ENCODE measurements around the gene ATP13A5. TPM values are rescaled to one million over a fixed set of nuclear protein-coding genes. Genes with fewer than 3 reads are reported as not detected.

ATP13A5 gene
- total and polyA plus RNA-seq, 4 donors, result not detected

GRCh38 chr3:193357291-193357690, 21.3 kb downstream of the ATP13A5 start:
- DNase-seq (no peak), ATAC-seq (ENCODE audit: low FRiP score) (no peak)
- H3K36me3 ChIP-seq (ENCODE audit: control insufficient read depth in 1 of 2, insufficient read depth in 2 of 2, low read length in 1 of 2), result no peaks in the 10 kb centered on the region
- no peaks in the 10 kb centered on the region for H3K4me1 ChIP-seq (ENCODE audit: control insufficient read depth in 1 of 2, insufficient read depth in 2 of 2, low read length in 2 of 2)
- H3K27me3 ChIP-seq (ENCODE audit: control insufficient read depth in 1 of 2, insufficient read depth in 2 of 2, low read length in 1 of 2), result no peaks in the 10 kb centered on the region
- H3K4me3 ChIP-seq (ENCODE audit: low read length in 2 of 2), result no peak overlapping the region
- no peak overlapping the region for H3K27ac ChIP-seq (ENCODE audit: low read depth in 1 of 2, low read length in 2 of 2)
- H3K9me3 ChIP-seq (ENCODE audit: control insufficient read depth, low read length), result peaks cover 2% of the 10 kb centered on the region
- intact Hi-C loops (cut with DNase I), result no loop called here
- WGBS, 2 donors, result 70 to 78% methylated on average over 3 of the region's 3 CpGs

GRCh38 chr3:193354423-193354822, 24.1 kb downstream of the ATP13A5 start:
- no peaks in the 10 kb centered on the region for H3K27me3 ChIP-seq (ENCODE audit: control insufficient read depth in 1 of 2, insufficient read depth in 2 of 2, low read length in 1 of 2)
- H3K27ac ChIP-seq (ENCODE audit: low read depth in 1 of 2, low read length in 2 of 2), result no peak overlapping the region
- H3K9me3 ChIP-seq (ENCODE audit: control insufficient read depth, low read length), result peaks cover 2% of the 10 kb centered on the region
- no peaks in the 10 kb centered on the region for H3K4me1 ChIP-seq (ENCODE audit: control insufficient read depth in 1 of 2, insufficient read depth in 2 of 2, low read length in 2 of 2)
- WGBS, 2 donors, result 54 to 60% methylated on average over 5 of the region's 5 CpGs
- DNase-seq, result no peak
- no peak for ATAC-seq (ENCODE audit: low FRiP score)
- intact Hi-C loops (cut with DNase I), result no loop called here
- H3K4me3 ChIP-seq (ENCODE audit: low read length in 2 of 2), result no peak overlapping the region
- no peaks in the 10 kb centered on the region for H3K36me3 ChIP-seq (ENCODE audit: control insufficient read depth in 1 of 2, insufficient read depth in 2 of 2, low read length in 1 of 2)

- intact Hi-C loops (cut with DNase I), result no loop called here
- peaks cover 0 to 1% of the 10 kb centered on the region in 2 donors for H3K27me3 ChIP-seq (ENCODE audit: control insufficient read depth in 1 of 2, insufficient read depth in 2 of 2, low read length in 1 of 2)
- no peaks in the 10 kb centered on the region for H3K36me3 ChIP-seq (ENCODE audit: control insufficient read depth in 1 of 2, insufficient read depth in 2 of 2, low read length in 1 of 2)
- WGBS, 2 donors, result 71 to 80% methylated on average over 2 of the region's 2 CpGs
- H3K9me3 ChIP-seq (ENCODE audit: control insufficient read depth, low read length), result peaks cover 2% of the 10 kb centered on the region
- H3K27ac ChIP-seq (ENCODE audit: low read depth in 1 of 2, low read length in 2 of 2), result no peak overlapping the region
- ATAC-seq (ENCODE audit: low FRiP score) (no peak), DNase-seq (no peak)
- H3K4me1 ChIP-seq (ENCODE audit: control insufficient read depth in 1 of 2, insufficient read depth in 2 of 2, low read length in 2 of 2), result no peaks in the 10 kb centered on the region
- H3K4me3 ChIP-seq (ENCODE audit: low read length in 2 of 2), result no peak overlapping the region
These were observed 27.8 kb downstream of the ATP13A5 start for GRCh38 chr3:193350744-193351143.

- WGBS, 2 donors, result 68 to 81% methylated on average over 3 of the region's 3 CpGs
- H3K4me1 ChIP-seq (ENCODE audit: control insufficient read depth in 1 of 2, insufficient read depth in 2 of 2, low read length in 2 of 2), result no peaks in the 10 kb centered on the region
- H3K4me3 ChIP-seq (ENCODE audit: low read length in 2 of 2), result no peak overlapping the region
- ATAC-seq (ENCODE audit: low FRiP score) (no peak), DNase-seq (no peak)
- intact Hi-C loops (cut with DNase I), result no loop called here
- peaks cover 2% of the 10 kb centered on the region for H3K9me3 ChIP-seq (ENCODE audit: control insufficient read depth, low read length)
- H3K36me3 ChIP-seq (ENCODE audit: control insufficient read depth in 1 of 2, insufficient read depth in 2 of 2, low read length in 1 of 2), result no peaks in the 10 kb centered on the region
- peaks cover 0 to 1% of the 10 kb centered on the region in 2 donors for H3K27me3 ChIP-seq (ENCODE audit: control insufficient read depth in 1 of 2, insufficient read depth in 2 of 2, low read length in 1 of 2)
- H3K27ac ChIP-seq (ENCODE audit: low read depth in 1 of 2, low read length in 2 of 2), result no peak overlapping the region
These were observed 29.9 kb downstream of the ATP13A5 start for GRCh38 chr3:193348686-193349085.

GRCh38 chr3:193347521-193348501, 30.7 kb downstream of the ATP13A5 start:
- no peaks in the 10 kb centered on the region for H3K4me1 ChIP-seq (ENCODE audit: control insufficient read depth in 1 of 2, insufficient read depth in 2 of 2, low read length in 2 of 2)
- 34 to 36% methylated on average over 11 of the region's 11 CpGs for WGBS, 2 donors
- H3K9me3 ChIP-seq (ENCODE audit: control insufficient read depth, low read length), result peaks cover under 1% of the 10 kb centered on the region
- H3K4me3 ChIP-seq (ENCODE audit: low read length in 2 of 2), result no peak overlapping the region
- DNase-seq (no peak), ATAC-seq (ENCODE audit: low FRiP score) (no peak)
- peaks cover 0 to 1% of the 10 kb centered on the region in 2 donors for H3K27me3 ChIP-seq (ENCODE audit: control insufficient read depth in 1 of 2, insufficient read depth in 2 of 2, low read length in 1 of 2)
- intact Hi-C loops (cut with DNase I), result no loop called here
- H3K36me3 ChIP-seq (ENCODE audit: control insufficient read depth in 1 of 2, insufficient read depth in 2 of 2, low read length in 1 of 2), result no peaks in the 10 kb centered on the region
- no peak overlapping the region for H3K27ac ChIP-seq (ENCODE audit: low read depth in 1 of 2, low read length in 2 of 2)

GRCh38 chr3:193346259-193346658, 32.3 kb downstream of the ATP13A5 start:
- Histone ChIP-seq H3K4me3 (ENCODE audit: low read length in 2 of 2) (no peak overlapping the region), H3K27ac (ENCODE audit: low read depth in 1 of 2, low read length in 2 of 2) (no peak overlapping the region), H3K9me3 (ENCODE audit: control insufficient read depth, low read length) (no peaks in the 10 kb centered on the region), H3K4me1 (ENCODE audit: control insufficient read depth in 1 of 2, insufficient read depth in 2 of 2, low read length in 2 of 2) (no peaks in the 10 kb centered on the region), H3K36me3 (ENCODE audit: control insufficient read depth in 1 of 2, insufficient read depth in 2 of 2, low read length in 1 of 2) (no peaks in the 10 kb centered on the region), H3K27me3 (ENCODE audit: control insufficient read depth in 1 of 2, insufficient read depth in 2 of 2, low read length in 1 of 2) (peaks cover 0 to 1% of the 10 kb centered on the region in 2 donors)
- no peak for ATAC-seq (ENCODE audit: low FRiP score)
- intact Hi-C loops (cut with DNase I), result no loop called here
- WGBS, 2 donors, result 64 to 71% methylated on average over 4 of the region's 4 CpGs
- DNase-seq, result no peak

- H3K9me3 ChIP-seq (ENCODE audit: control insufficient read depth, low read length), result no peaks in the 10 kb centered on the region
- DNase-seq (no peak), ATAC-seq (ENCODE audit: low FRiP score) (no peak)
- no peaks in the 10 kb centered on the region for H3K36me3 ChIP-seq (ENCODE audit: control insufficient read depth in 1 of 2, insufficient read depth in 2 of 2, low read length in 1 of 2)
- no peak overlapping the region for H3K27ac ChIP-seq (ENCODE audit: low read depth in 1 of 2, low read length in 2 of 2)
- H3K27me3 ChIP-seq (ENCODE audit: control insufficient read depth in 1 of 2, insufficient read depth in 2 of 2, low read length in 1 of 2), result peaks cover 0 to 1% of the 10 kb centered on the region in 2 donors
- H3K4me1 ChIP-seq (ENCODE audit: control insufficient read depth in 1 of 2, insufficient read depth in 2 of 2, low read length in 2 of 2), result no peaks in the 10 kb centered on the region
- WGBS, 2 donors, result 77 to 88% methylated on average over 3 of the region's 3 CpGs
- H3K4me3 ChIP-seq (ENCODE audit: low read length in 2 of 2), result no peak overlapping the region
- intact Hi-C loops (cut with DNase I), result no loop called here
These were observed 33.1 kb downstream of the ATP13A5 start for GRCh38 chr3:193345431-193345830.

- no peaks in the 10 kb centered on the region for H3K36me3 ChIP-seq (ENCODE audit: control insufficient read depth in 1 of 2, insufficient read depth in 2 of 2, low read length in 1 of 2)
- ATAC-seq (ENCODE audit: low FRiP score), result no peak
- no peak for DNase-seq
- 44 to 62% methylated on average over 3 of the region's 3 CpGs for WGBS, 2 donors
- no peaks in the 10 kb centered on the region for H3K4me1 ChIP-seq (ENCODE audit: control insufficient read depth in 1 of 2, insufficient read depth in 2 of 2, low read length in 2 of 2)
- H3K4me3 ChIP-seq (ENCODE audit: low read length in 2 of 2), result no peak overlapping the region
- peaks cover 0 to 1% of the 10 kb centered on the region in 2 donors for H3K27me3 ChIP-seq (ENCODE audit: control insufficient read depth in 1 of 2, insufficient read depth in 2 of 2, low read length in 1 of 2)
- no peaks in the 10 kb centered on the region for H3K9me3 ChIP-seq (ENCODE audit: control insufficient read depth, low read length)
- intact Hi-C loops (cut with DNase I), result no loop called here
- H3K27ac ChIP-seq (ENCODE audit: low read depth in 1 of 2, low read length in 2 of 2), result no peak overlapping the region
These were observed 34.1 kb downstream of the ATP13A5 start for GRCh38 chr3:193344486-193344885.

GRCh38 chr3:193343726-193344222, 34.8 kb downstream of the ATP13A5 start:
- H3K4me3 ChIP-seq (ENCODE audit: low read length in 2 of 2), result no peak overlapping the region
- no peaks in the 10 kb centered on the region for H3K36me3 ChIP-seq (ENCODE audit: control insufficient read depth in 1 of 2, insufficient read depth in 2 of 2, low read length in 1 of 2)
- peaks cover 0 to 1% of the 10 kb centered on the region in 2 donors for H3K27me3 ChIP-seq (ENCODE audit: control insufficient read depth in 1 of 2, insufficient read depth in 2 of 2, low read length in 1 of 2)
- no peak for DNase-seq
- no peaks in the 10 kb centered on the region for H3K4me1 ChIP-seq (ENCODE audit: control insufficient read depth in 1 of 2, insufficient read depth in 2 of 2, low read length in 2 of 2)
- H3K9me3 ChIP-seq (ENCODE audit: control insufficient read depth, low read length), result no peaks in the 10 kb centered on the region
- 89 to 91% methylated on average over 4 of the region's 4 CpGs for WGBS, 2 donors
- ATAC-seq (ENCODE audit: low FRiP score), result no peak
- H3K27ac ChIP-seq (ENCODE audit: low read depth in 1 of 2, low read length in 2 of 2), result no peak overlapping the region
- intact Hi-C loops (cut with DNase I), result no loop called here
